Endothelial cell of umbilical vein (primary cell): ENCODE measurements around the gene CDK5RAP2. TPM values are rescaled to one million over a fixed set of nuclear protein-coding genes. Genes with fewer than 3 reads are reported as not detected.

Source experiments
- BruUV-seq: library from RNA; stranded (reverse); fragments of 400-500 nt; replicated peaks from 2 replicates; lab custom pipeline; 2021; lab: Mats Ljungman, UMichigan
- CTCF ChIA-PET: fragments of 300-600, 350-600 bp; sonication (Branson Sonifier 250); formaldehyde crosslinking; loops from one replicate; lab custom pipeline; 2021; ENCODE audit warnings: antibody characterized with exemption, inconsistent platforms; lab: Charles Lee
- POLR2A ChIA-PET: fragments of 300-600, 350-600 bp; sonication (Branson Sonifier 250); formaldehyde crosslinking; loops from one replicate; lab custom pipeline; 2021; ENCODE audit warnings: antibody characterized with exemption, inconsistent platforms; lab: Charles Lee
- DNase-seq: peaks from one replicate; pipeline ENCODE4 v3.0.0-alpha.2; 2011; ENCODE audit warnings: low read depth, low spot score
- FAIRE-seq: peaks from 2 replicates; lab custom pipeline; 2011; peaks lifted over from hg19 to GRCh38; lab: Jason Lieb, UNC
- H2AFZ ChIP-seq: 2 replicates; pipeline ENCODE4 v1.6.0; 2012; ENCODE audit warnings: low read depth, low read length, control low read depth, inconsistent platforms
- H3K27ac ChIP-seq: 2 replicates; pipeline ENCODE4 v1.5.1; 2011; ENCODE audit warnings: low read depth, mild to moderate bottlenecking, control low read depth, low read length, moderate library complexity; ENCODE audit not compliant: insufficient read depth
- H3K27me3 ChIP-seq, 2 experiments: 2 replicates each; pipeline versions ENCODE4 v1.6.0 to v1.6.1; 2011; ENCODE audit warnings: low read length in 2 of 2, mixed read lengths in 1 of 2; ENCODE audit not compliant: control insufficient read depth in 2 of 2, insufficient read depth in 2 of 2
- H3K36me3 ChIP-seq, 2 experiments: 2 replicates in 1 of 2; 3 replicates in 1 of 2; pipeline ENCODE4 v1.5.1; 2011; ENCODE audit warnings: low read length in 2 of 2, mild to moderate bottlenecking in 1 of 2, moderate library complexity in 1 of 2; ENCODE audit not compliant: control insufficient read depth in 2 of 2, insufficient read depth in 2 of 2; ENCODE audit errors: extremely low read depth in 1 of 2
- H3K4me1 ChIP-seq: 3 replicates; pipeline ENCODE4 v1.5.1; 2011; ENCODE audit warnings: mild to moderate bottlenecking, low read length; ENCODE audit not compliant: control insufficient read depth, insufficient read depth; ENCODE audit errors: extremely low read depth
- H3K4me2 ChIP-seq: 2 replicates; pipeline ENCODE4 v1.6.1; 2011; ENCODE audit warnings: low read length, control low read depth, mixed read lengths; ENCODE audit not compliant: insufficient read depth
- H3K4me3 ChIP-seq, 3 experiments: fragments of 200-600 bp in 1 of 3; sonication (generic), shearing (Covaris generic) in 1 of 3; replicated peaks in 1 of 3; 2 replicates each; pipeline ENCODE4 v1.5.1; 2011 to 2016; ENCODE audit warnings: control low read depth in 3 of 3, low read length in 3 of 3, mild to moderate bottlenecking in 2 of 3, inconsistent platforms in 1 of 3, low read depth in 1 of 3, moderate library complexity in 1 of 3; ENCODE audit not compliant: insufficient read depth in 1 of 3
- H3K79me2 ChIP-seq: 2 replicates; pipeline ENCODE4 v1.6.0; 2012; ENCODE audit warnings: low read length, inconsistent platforms; ENCODE audit not compliant: control insufficient read depth, insufficient read depth
- H3K9ac ChIP-seq: replicated peaks from 2 replicates; pipeline ENCODE3; 2011; ENCODE audit warnings: low read length, control low read depth; ENCODE audit not compliant: insufficient read depth; ENCODE audit errors: extremely low read depth
- H3K9me1 ChIP-seq: replicated peaks from 3 replicates; pipeline ENCODE4 v1.6.0; 2011; ENCODE audit warnings: mild to moderate bottlenecking, low read length; ENCODE audit not compliant: control insufficient read depth, insufficient read depth; ENCODE audit errors: extremely low read depth
- H3K9me3 ChIP-seq: replicated peaks from 2 replicates; pipeline ENCODE4 v1.5.1; 2012; ENCODE audit warnings: low read length, inconsistent platforms; ENCODE audit not compliant: control insufficient read depth, insufficient read depth
- H4K20me1 ChIP-seq: replicated peaks from 2 replicates; pipeline ENCODE3; 2011; ENCODE audit warnings: mild to moderate bottlenecking, low read length; ENCODE audit not compliant: control insufficient read depth, insufficient read depth; ENCODE audit errors: extremely low read depth
- EZH2 ChIP-seq: IDR thresholded peaks from 2 replicates; pipeline ENCODE4 v1.6.1; 2012; ENCODE audit warnings: borderline replicate concordance, low read depth, mild to moderate bottlenecking, moderate library complexity, low read length, inconsistent platforms; ENCODE audit not compliant: severe bottlenecking
- GATA2 ChIP-seq: IDR thresholded peaks from 2 replicates; pipeline ENCODE4 v1.7.0; 2011; ENCODE audit warnings: low read depth, mild to moderate bottlenecking, moderate library complexity, mixed read lengths, low read length; ENCODE audit not compliant: insufficient read length, insufficient read depth
- JUN ChIP-seq: IDR thresholded peaks from 2 replicates; pipeline ENCODE4 v1.6.1; 2011; ENCODE audit warnings: borderline replicate concordance, low read depth; ENCODE audit not compliant: insufficient read length, insufficient read depth
- MYC ChIP-seq: IDR thresholded peaks from one replicate; pipeline ENCODE4 v1.6.1; 2011; ENCODE audit warnings: mild to moderate bottlenecking, low read depth, low read length
- POLR2A ChIP-seq: IDR thresholded peaks from 2 replicates; pipeline ENCODE4 v1.6.1; 2012; ENCODE audit warnings: low read depth, mild to moderate bottlenecking, control low read depth, low read length
- POLR2AphosphoS5 ChIP-seq: IDR thresholded peaks from 2 replicates; pipeline ENCODE4 v1.6.1; 2012; ENCODE audit warnings: low read depth, mild to moderate bottlenecking, control low read depth, low read length, moderate library complexity; ENCODE audit not compliant: insufficient read depth
- dilution Hi-C: fragments of 300-500 bp; cut with MboI; formaldehyde crosslinking; loops from one replicate; pipeline ENCODE4 v1.15.0; 2019; ENCODE audit warnings: low sequenced_read_pairs; ENCODE audit not compliant: extremely low pct_ligation_motif_present
- intact Hi-C: fragments of 100-400 bp; cut with micrococcal nuclease; formaldehyde crosslinking; loops from one replicate; pipeline ENCODE4 v1.10.0; 2022
- polyA plus RNA-seq, 4 experiments: library from polyadenylated mRNA; depleted of rRNA in 3 of 4; stranded (reverse) in 3 of 4; unstranded in 1 of 4; fragments of >200 nt; gene quantifications; 2 replicates each; pipeline versions ENCODE4 v1.2.1 to v1.2.3, GENCODE V29; 2011 to 2012; ENCODE audit warnings: missing spikeins in 1 of 4
- total RNA-seq: library from RNA; stranded (reverse); gene quantifications from 2 replicates; pipeline ENCODE4 v1.2.3, GENCODE V29; 2021
- TF ChIP-seq, protein P1 (sequence below): IDR thresholded peaks from 2 replicates; pipeline ENCODE4 v1.6.1; 2011; ENCODE audit not compliant: insufficient read depth, insufficient read length
- TF ChIP-seq, protein P2 (sequence below), 2 donors: IDR thresholded peaks; 1 replicate in 1 of 2; 2 replicates in 1 of 2; pipeline ENCODE4 v1.5.1; 2011; ENCODE audit warnings: low read length in 2 of 2, mild to moderate bottlenecking in 2 of 2, moderate library complexity in 2 of 2, control low read depth in 1 of 2, inconsistent platforms in 1 of 2, low read depth in 1 of 2; ENCODE audit not compliant: insufficient read depth in 1 of 2; ENCODE audit errors: extremely low read depth in 1 of 2

CDK5RAP2 gene
- total and polyA plus RNA-seq, 2 donors (not counting 3 experiments of a cell fraction or from before 2014, with no cell fraction given) = 17.5 to 56.7 TPM

- ChIA-PET POLR2A (interaction anchor here (0.6 kb wide), 1 partner anchor 1346 kb away, joined by 4 read pairs; no protein-coding TSS in a partner anchor), CTCF (no interaction called here)
- H4K20me1 ChIP-seq = no peaks in the 10 kb centered on the region
- no peak overlapping the region for H2AFZ ChIP-seq
- FAIRE-seq = no peak
- intact Hi-C loops = no loop called here
- H3K9me1 ChIP-seq = no peaks in the 10 kb centered on the region
- peaks cover 0 to 6% of the 10 kb centered on the region in 2 experiments for H3K36me3 ChIP-seq
- TF ChIP-seq MYC (no peak), POLR2AphosphoS5 (no peak), JUN (no peak)
- H3K4me2 ChIP-seq = no peak overlapping the region
- no peak overlapping the region for H3K4me3 ChIP-seq
- no peaks in the 10 kb centered on the region for H3K4me1 ChIP-seq
- H3K27ac ChIP-seq = no peak overlapping the region
- no peak for DNase-seq
- no peaks in the 10 kb centered on the region for H3K27me3 ChIP-seq
- no peaks in the 10 kb centered on the region for H3K79me2 ChIP-seq
- no peak overlapping the region for H3K9ac ChIP-seq
- no peaks in the 10 kb centered on the region for H3K9me3 ChIP-seq
- dilution Hi-C loops = no loop called here
- no TSS peak for BruUV-seq
These were observed 69.2 kb downstream of the CDK5RAP2 start for GRCh38 chr9:120510816-120511215.

DNA sequence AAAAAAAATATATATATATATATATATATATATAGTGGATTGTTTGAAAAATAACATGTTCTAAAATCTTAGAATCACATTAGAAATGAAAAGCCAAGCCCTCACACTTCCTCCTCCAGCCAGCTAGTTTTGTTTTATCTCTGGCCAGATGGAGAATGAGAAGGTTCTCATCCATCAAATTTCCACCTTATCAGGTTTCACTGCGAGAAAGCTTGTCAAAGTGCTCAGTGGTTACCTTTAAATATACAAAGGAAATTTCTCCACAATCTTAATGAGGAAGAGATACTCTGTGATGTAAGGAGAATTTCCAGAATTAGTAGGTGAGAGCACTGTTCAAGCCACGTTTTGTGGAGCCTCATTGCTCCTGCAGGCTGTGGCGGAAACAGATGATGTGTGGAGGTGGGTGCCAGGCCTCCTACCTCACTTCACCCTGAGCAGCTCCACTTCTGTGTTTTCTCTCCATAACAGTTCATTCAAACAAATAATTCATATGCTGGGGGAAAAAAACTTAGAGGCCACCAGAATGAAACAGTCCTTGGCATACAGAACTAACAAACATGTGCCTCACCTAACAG lies 71.9 kb downstream of the CDK5RAP2 start:
- ChIA-PET CTCF (interaction anchor here (0.9 kb wide), 1 partner anchor 14 kb away, joined by 3 read pairs; no protein-coding TSS in a partner anchor), POLR2A (no interaction called here)
- TF ChIP-seq, protein P1, sequence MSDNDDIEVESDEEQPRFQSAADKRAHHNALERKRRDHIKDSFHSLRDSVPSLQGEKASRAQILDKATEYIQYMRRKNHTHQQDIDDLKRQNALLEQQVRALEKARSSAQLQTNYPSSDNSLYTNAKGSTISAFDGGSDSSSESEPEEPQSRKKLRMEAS = no peak
- TF ChIP-seq, protein P2, sequence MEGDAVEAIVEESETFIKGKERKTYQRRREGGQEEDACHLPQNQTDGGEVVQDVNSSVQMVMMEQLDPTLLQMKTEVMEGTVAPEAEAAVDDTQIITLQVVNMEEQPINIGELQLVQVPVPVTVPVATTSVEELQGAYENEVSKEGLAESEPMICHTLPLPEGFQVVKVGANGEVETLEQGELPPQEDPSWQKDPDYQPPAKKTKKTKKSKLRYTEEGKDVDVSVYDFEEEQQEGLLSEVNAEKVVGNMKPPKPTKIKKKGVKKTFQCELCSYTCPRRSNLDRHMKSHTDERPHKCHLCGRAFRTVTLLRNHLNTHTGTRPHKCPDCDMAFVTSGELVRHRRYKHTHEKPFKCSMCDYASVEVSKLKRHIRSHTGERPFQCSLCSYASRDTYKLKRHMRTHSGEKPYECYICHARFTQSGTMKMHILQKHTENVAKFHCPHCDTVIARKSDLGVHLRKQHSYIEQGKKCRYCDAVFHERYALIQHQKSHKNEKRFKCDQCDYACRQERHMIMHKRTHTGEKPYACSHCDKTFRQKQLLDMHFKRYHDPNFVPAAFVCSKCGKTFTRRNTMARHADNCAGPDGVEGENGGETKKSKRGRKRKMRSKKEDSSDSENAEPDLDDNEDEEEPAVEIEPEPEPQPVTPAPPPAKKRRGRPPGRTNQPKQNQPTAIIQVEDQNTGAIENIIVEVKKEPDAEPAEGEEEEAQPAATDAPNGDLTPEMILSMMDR (IDR thresholded peaks at IDR 0.05; ENCODE audit: extremely low read depth in 1 of 2, insufficient read depth in 1 of 2, low read depth in 1 of 2, low read length in 2 of 2) = no peak
- TF ChIP-seq MYC (no peak), GATA2 (no peak), EZH2 (no peak), JUN (no peak), POLR2A (no peak)
- peaks cover 0 to 2% of the 10 kb centered on the region in 2 experiments for H3K36me3 ChIP-seq
- BruUV-seq = no TSS peak
- FAIRE-seq (no peak), DNase-seq (no peak)
- H2AFZ ChIP-seq = no peak overlapping the region
- no peaks in the 10 kb centered on the region for H3K4me1 ChIP-seq
- H3K4me3 ChIP-seq = no peak overlapping the region
- no peak overlapping the region for H3K4me2 ChIP-seq
- H3K9me3 ChIP-seq = no peaks in the 10 kb centered on the region
- H3K79me2 ChIP-seq = no peaks in the 10 kb centered on the region
- dilution Hi-C loops (no loop called here), intact Hi-C loops (no loop called here)
- no peaks in the 10 kb centered on the region for H4K20me1 ChIP-seq
- no peak overlapping the region for H3K9ac ChIP-seq
- H3K27ac ChIP-seq = no peak overlapping the region
- no peaks in the 10 kb centered on the region for H3K9me1 ChIP-seq
- H3K27me3 ChIP-seq = no peaks in the 10 kb centered on the region
